Measurements from ENCODE around the gene ZNF648. TPM values are rescaled to one million over a fixed set of nuclear protein-coding genes. Genes with fewer than 3 reads are reported as not detected.
A peak's percentile ranks its signal among the peaks of the same experiment; 100 is the strongest.

ZNF648 gene
- total RNA-seq, 2 experiments from 2014 or later, result not detected

- Mint-ChIP-seq H3K4me3 (no peak overlapping the region), H3K9me3 (no peaks in the 10 kb centered on the region), H3K36me3 (ENCODE audit: low read depth) (no peaks in the 10 kb centered on the region), H3K27ac (no peak overlapping the region), H3K27me3 (no peaks in the 10 kb centered on the region), H3K4me1 (ENCODE audit: low read depth) (peaks cover 25% of the 10 kb centered on the region)
- ATAC-seq, result no peak
- TF ChIP-seq CTCF (IDR thresholded peaks at IDR 0.05), result no peak
- intact Hi-C loops (cut with micrococcal nuclease), result loop anchor here (5.0 kb wide), 1 partner anchor 36 kb away; no protein-coding TSS in a partner anchor
- ChIA-PET CTCF (interaction anchor here (1.3 to 3.2 kb wide), 5 partner anchors 8 to 310 kb away, joined by 7 to 53 read pairs (median 8); no protein-coding TSS in a partner anchor), POLR2A (no interaction called here)
- no peak for DNase-seq
Observed at GRCh38 chr1:182086136-182086535, 24.6 kb upstream of the ZNF648 start.

GRCh38 chr1:182085726-182086125, 24.2 kb upstream of the ZNF648 start:
- ATAC-seq (no peak), DNase-seq (no peak)
- H3K36me3 Mint-ChIP-seq (ENCODE audit: low read depth), result no peaks in the 10 kb centered on the region
- POLR2A ChIA-PET, result interaction anchor here (0.8 to 0.9 kb wide), 2 partner anchors 36 to 311 kb away, joined by 3 to 4 read pairs; no protein-coding TSS in a partner anchor
- H3K27me3 Mint-ChIP-seq, result no peaks in the 10 kb centered on the region
- intact Hi-C loops (cut with micrococcal nuclease), result loop anchor here (1.0 to 5.0 kb wide), 2 partner anchors 37 to 311 kb away; no protein-coding TSS in a partner anchor
- H3K4me3 Mint-ChIP-seq, result no peak overlapping the region
- TF ChIP-seq CTCF (IDR thresholded peaks at IDR 0.05), result no peak
- peaks cover 25% of the 10 kb centered on the region for H3K4me1 Mint-ChIP-seq (ENCODE audit: low read depth)
- no peaks in the 10 kb centered on the region for H3K9me3 Mint-ChIP-seq
- CTCF ChIA-PET, result interaction anchor here (0.8 to 3.2 kb wide), 14 partner anchors 9 to 487 kb away, joined by 3 to 53 read pairs (median 6); partner anchors contain the start of gene ZNF648
- H3K27ac Mint-ChIP-seq, result no peak overlapping the region

- peak; percentile 95 for ATAC-seq
Observed at GRCh38 chr1:182084487-182085316, 23.2 kb upstream of the ZNF648 start.

GRCh38 chr1:182083851-182084486, 22.5 kb upstream of the ZNF648 start:
- no peak for TF ChIP-seq CTCF (IDR thresholded peaks at IDR 0.05)
- ChIA-PET CTCF (interaction anchor here (1.4 to 3.2 kb wide), 8 partner anchors 15 to 317 kb away, joined by 3 to 53 read pairs (median 8); partner anchors contain the start of gene TEDDM1), POLR2A (no interaction called here)
- H3K4me1 Mint-ChIP-seq (ENCODE audit: low read depth), result peaks cover 25% of the 10 kb centered on the region
- intact Hi-C loops (cut with micrococcal nuclease), result no loop called here
- H3K9me3 Mint-ChIP-seq, result no peaks in the 10 kb centered on the region
- no peak for DNase-seq
- no peaks in the 10 kb centered on the region for H3K36me3 Mint-ChIP-seq (ENCODE audit: low read depth)
- H3K27me3 Mint-ChIP-seq, result no peaks in the 10 kb centered on the region
- no peak overlapping the region for H3K4me3 Mint-ChIP-seq
- no peak for ATAC-seq
- no peak overlapping the region for H3K27ac Mint-ChIP-seq

More at GRCh38 chr1:182084487-182085316, 23.2 kb upstream of the ZNF648 start:
- intact Hi-C loops (cut with micrococcal nuclease), result loop anchor here (1.0 to 5.0 kb wide), 2 partner anchors 38 to 312 kb away; no protein-coding TSS in a partner anchor
- CTCF ChIA-PET, result interaction anchor here (0.6 to 3.2 kb wide), 31 partner anchors 8 to 578 kb away, joined by 3 to 53 read pairs (median 4); partner anchors contain the start of genes TEDDM1 and ZNF648
- H3K4me3 Mint-ChIP-seq, result no peak overlapping the region
- DNase-seq, result peak; percentile 89
- no peaks in the 10 kb centered on the region for H3K27me3 Mint-ChIP-seq
- POLR2A ChIA-PET, result interaction anchor here (0.8 to 0.9 kb wide), 2 partner anchors 35 to 312 kb away, joined by 3 to 4 read pairs; no protein-coding TSS in a partner anchor
- peaks cover 25% of the 10 kb centered on the region for H3K4me1 Mint-ChIP-seq (ENCODE audit: low read depth)
- TF ChIP-seq CTCF (IDR thresholded peaks at IDR 0.05), result peak; percentile 85
- H3K9me3 Mint-ChIP-seq, result no peaks in the 10 kb centered on the region
- H3K27ac Mint-ChIP-seq, result no peak overlapping the region
- H3K36me3 Mint-ChIP-seq (ENCODE audit: low read depth), result no peaks in the 10 kb centered on the region

All from activated CD8-positive, alpha-beta T cell treated with anti-CD3 and anti-CD28 coated beads for 36 hours (primary cell).